GM13977 (cell line): Measurements from ENCODE around the gene CES4A.
A peak's percentile ranks its signal among the peaks of the same experiment; 100 is the strongest.

ENCODE experiments used
- DNase-seq: peaks from one replicate; pipeline ENCODE4 v3.0.0; 2012; ENCODE audit warnings: low spot score
- in situ Hi-C: fragments of 300-500 bp; cut with MboI; formaldehyde crosslinking; loops from one replicate; pipeline ENCODE4 v1.12.0; 2022; ENCODE audit warnings: low sequenced_read_pairs, low pct_unique_long_range_greater_than_20kb, mixed read lengths, inconsistent platforms; ENCODE audit not compliant: unreplicated experiment
- TF ChIP-seq, protein P1 (sequence below): IDR thresholded peaks from 2 replicates; pipeline ENCODE4 v1.5.1; 2012; ENCODE audit warnings: mild to moderate bottlenecking, control low read depth; ENCODE audit not compliant: insufficient read depth; ENCODE audit errors: extremely low read depth, missing control alignments

Gene CES4A

GRCh38 chr16:67006930-67007658 lies 18.7 kb downstream of the CES4A start:
- TF ChIP-seq, protein P1, sequence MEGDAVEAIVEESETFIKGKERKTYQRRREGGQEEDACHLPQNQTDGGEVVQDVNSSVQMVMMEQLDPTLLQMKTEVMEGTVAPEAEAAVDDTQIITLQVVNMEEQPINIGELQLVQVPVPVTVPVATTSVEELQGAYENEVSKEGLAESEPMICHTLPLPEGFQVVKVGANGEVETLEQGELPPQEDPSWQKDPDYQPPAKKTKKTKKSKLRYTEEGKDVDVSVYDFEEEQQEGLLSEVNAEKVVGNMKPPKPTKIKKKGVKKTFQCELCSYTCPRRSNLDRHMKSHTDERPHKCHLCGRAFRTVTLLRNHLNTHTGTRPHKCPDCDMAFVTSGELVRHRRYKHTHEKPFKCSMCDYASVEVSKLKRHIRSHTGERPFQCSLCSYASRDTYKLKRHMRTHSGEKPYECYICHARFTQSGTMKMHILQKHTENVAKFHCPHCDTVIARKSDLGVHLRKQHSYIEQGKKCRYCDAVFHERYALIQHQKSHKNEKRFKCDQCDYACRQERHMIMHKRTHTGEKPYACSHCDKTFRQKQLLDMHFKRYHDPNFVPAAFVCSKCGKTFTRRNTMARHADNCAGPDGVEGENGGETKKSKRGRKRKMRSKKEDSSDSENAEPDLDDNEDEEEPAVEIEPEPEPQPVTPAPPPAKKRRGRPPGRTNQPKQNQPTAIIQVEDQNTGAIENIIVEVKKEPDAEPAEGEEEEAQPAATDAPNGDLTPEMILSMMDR: no peak
- no peak for DNase-seq
- in situ Hi-C loops: no loop called here

DNA sequence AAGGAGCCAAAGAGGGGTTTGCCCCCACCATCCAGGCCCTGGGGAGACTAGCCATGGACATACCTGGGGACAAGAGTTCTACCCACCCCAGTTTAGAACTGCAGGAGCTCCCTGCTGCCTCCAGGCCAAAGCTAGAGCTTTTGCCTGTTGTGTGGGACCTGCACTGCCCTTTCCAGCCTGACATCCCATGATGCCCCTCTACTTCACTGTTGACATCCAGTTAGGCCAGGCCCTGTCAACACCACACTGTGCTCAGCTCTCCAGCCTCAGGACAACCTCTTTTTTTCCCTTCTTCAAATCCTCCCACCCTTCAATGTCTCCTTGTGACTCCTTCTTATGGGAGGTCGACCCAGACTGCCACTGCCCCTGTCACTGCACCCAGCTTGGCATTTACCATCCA lies 20.8 kb downstream of the CES4A start:
- in situ Hi-C loops: no loop called here
- DNase-seq: no peak
- TF ChIP-seq, protein P1: no peak

- no peak for DNase-seq
- TF ChIP-seq, protein P1: no peak
- in situ Hi-C loops: loop anchor here (10.0 kb wide), 1 partner anchor 144 kb away; the partner anchor contains the start of genes B3GNT9, FBXL8 and TRADD
Measured at GRCh38 chr16:67011274-67011673, 22.9 kb downstream of the CES4A start.

DNA sequence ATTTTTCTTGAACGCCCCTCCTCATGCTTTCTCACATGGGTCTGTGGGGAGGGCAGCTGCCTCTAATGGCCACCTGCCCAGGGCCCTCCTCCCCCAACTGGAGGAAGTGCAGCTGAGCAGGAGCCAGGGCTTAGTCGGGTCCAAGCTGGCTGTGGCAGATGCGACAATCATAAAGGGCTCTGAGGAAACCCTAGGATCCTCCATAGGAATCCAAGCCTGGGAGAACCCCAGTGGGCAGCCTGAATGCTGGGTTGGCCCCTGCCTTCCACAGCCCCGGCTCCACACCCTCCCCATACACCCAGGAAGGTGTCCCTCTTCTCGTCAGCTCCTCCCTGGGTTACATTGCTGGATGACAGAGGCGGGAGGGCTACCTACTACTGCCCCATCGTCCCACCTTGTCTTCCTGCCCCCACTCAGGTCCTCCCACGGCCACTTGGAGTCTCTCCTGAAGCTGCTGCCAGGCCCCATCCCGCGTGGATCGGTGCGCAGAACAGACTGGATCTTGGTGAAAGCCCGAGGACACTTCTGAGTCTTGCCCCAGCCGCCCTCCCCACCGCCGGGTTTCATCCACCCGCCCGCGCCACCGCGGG lies 24.9 kb downstream of the CES4A start:
- DNase-seq: no peak
- TF ChIP-seq, protein P1: no peak
- in situ Hi-C loops: loop anchor here (10.0 kb wide), 1 partner anchor 141 kb away; the partner anchor contains the start of genes B3GNT9, FBXL8 and TRADD

DNA sequence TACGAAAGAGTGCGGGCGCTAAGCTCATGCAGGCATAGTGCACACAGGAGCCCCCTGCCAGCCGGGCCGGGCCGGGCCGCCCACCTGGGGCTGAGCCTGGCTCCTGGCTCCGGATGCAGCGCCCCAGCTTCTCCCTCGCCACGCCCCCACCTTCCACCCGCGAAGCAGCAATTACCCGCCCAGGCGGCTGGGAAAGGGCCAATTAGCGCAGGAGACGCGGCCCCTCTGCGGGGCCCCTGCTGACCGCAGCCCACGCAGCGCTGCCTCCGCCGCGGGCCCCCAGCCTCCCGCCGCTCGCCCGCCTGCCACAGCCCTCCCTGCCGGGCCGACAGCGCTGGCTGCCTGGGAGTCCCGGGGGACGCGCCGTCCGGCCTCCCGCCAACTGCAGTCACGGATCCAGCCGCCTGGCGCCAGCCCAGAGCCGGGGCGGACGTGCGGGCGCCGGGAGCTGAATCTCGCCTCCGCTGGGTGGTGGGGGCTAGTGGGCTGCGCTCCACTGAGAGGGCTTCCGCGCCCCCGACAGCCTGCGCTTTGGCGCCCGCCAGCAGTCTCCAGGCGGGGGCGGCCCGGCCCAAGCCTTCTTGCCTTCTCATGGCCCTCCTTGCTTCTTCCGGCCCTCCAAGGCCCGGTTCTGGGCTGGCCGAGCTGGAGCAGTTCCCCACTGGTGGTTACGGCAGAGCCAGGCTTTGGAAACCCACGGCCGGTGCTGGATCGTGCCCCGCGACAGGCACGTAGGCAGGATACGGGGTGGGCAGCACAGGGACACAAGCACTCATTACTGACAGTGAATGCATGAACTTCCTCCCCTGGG lies 25.6 kb downstream of the CES4A start:
- in situ Hi-C loops: loop anchor here (10.0 kb wide), 1 partner anchor 141 kb away; the partner anchor contains the start of genes B3GNT9, FBXL8 and TRADD
- TF ChIP-seq, protein P1: peak; percentile 23
- peak; percentile 71 for DNase-seq

GRCh38 chr16:67014634-67015312 lies 26.4 kb downstream of the CES4A start:
- DNase-seq: no peak
- in situ Hi-C loops: loop anchor here (10.0 kb wide), 1 partner anchor 140 kb away; the partner anchor contains the start of genes B3GNT9, FBXL8 and TRADD
- TF ChIP-seq, protein P1: no peak
